Stimulated activated CD8-positive, alpha-beta memory T cell treated with anti-CD3 and anti-CD28 coated beads, Interleukin-15, amount 100 ng/mL, for 48 hours (primary cell): ENCODE measurements around the gene DCTD.

Experiments used
- DNase-seq, 2 donors: peaks; one replicate each; pipeline ENCODE4 v3.0.0-alpha.2; 2020; ENCODE audit warnings: low read depth in 2 of 2

Gene DCTD

GRCh38 chr4:182840108-182840507, 77.1 kb downstream of the DCTD start:
- DNase-seq = no peak
